ENCODE measurements around the gene HTR4.

The HTR4 gene

DNA sequence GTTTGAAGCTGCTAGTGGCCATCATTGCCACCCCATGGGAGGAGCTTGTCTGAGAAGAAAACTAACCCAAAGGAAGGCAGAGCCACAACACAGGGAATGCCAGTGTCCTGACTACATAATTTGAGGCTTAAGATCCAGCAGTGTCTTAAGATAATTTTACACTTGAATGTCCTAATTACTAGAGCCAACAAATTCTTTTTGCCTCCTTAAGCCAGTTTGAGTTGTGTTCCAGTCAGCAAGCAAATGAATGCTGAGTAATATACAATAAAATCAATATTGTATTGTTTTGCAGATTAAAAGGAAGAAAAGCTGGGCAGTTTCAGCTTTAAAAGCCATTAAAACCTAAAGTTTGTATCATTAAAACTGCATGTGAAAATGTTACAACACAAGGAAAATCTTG is 13.9 kb downstream of the HTR4 start:
- peaks cover 3% of the 10 kb centered on the region; the same call in 1 of the 2 replicates for H3K27me3 ChIP-seq (ENCODE audit: low read depth)
- no peak for DNase-seq (ENCODE audit: low spot score in 2 of 2)
- no peaks in the 10 kb centered on the region for H3K9me3 ChIP-seq
- in situ Hi-C loops (cut with MboI; ENCODE audit: low sequenced_read_pairs) = no loop called here
- no peaks in the 10 kb centered on the region for H3K36me3 ChIP-seq (replicated peaks)
- H3K4me3 ChIP-seq = no peak overlapping the region
- H3K4me1 ChIP-seq = no peaks in the 10 kb centered on the region

DNA sequence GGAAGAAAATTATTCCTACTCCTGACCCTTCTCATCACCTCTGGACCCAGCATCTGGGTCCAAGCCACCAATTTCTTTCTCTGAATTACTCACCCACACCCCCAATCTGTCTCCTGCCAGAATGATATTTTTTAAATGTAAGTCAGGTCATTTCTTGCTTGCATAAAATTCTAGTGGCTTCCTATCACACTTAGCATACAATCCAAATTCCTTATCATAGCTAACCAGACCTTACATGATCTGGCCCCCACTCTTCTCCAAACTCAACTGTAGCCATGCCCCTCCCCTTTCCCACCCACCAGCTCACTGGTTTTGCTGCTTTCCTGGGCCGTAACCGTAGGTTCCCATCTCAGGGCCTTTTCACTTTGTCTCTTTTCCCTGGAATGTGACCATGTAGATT is 15.2 kb downstream of the HTR4 start:
- no peak for DNase-seq (ENCODE audit: low spot score in 2 of 2)
- no peaks in the 10 kb centered on the region for H3K4me1 ChIP-seq
- peaks cover 3% of the 10 kb centered on the region; the same call in 1 of the 2 replicates for H3K27me3 ChIP-seq (ENCODE audit: low read depth)
- in situ Hi-C loops (cut with MboI; ENCODE audit: low sequenced_read_pairs) = no loop called here
- no peaks in the 10 kb centered on the region for H3K36me3 ChIP-seq (replicated peaks)
- no peak overlapping the region for H3K4me3 ChIP-seq
- H3K9me3 ChIP-seq = no peaks in the 10 kb centered on the region

DNA sequence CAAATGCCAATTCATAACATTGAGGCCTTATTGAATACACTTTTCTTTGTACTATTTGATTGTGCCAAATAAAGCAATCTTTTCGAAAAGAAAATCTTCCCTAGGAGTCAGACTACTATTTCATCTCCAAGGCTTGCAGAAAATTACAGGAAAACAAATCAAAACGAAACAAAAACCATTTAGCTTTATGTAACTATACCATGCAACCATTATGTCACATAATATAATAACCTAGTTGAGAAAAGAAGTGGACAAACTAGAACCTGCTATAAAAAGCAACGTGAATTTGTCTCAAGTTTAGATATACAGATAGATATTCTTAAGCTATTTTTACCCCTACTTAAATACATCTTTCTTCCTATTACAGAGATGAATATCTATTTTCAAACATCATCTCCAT is 18.0 kb downstream of the HTR4 start:
- no peak for DNase-seq (ENCODE audit: low spot score in 2 of 2)
- Histone ChIP-seq H3K36me3 (replicated peaks) (no peaks in the 10 kb centered on the region), H3K4me1 (no peaks in the 10 kb centered on the region), H3K27me3 (ENCODE audit: low read depth) (no peaks in the 10 kb centered on the region), H3K4me3 (no peak overlapping the region), H3K9me3 (no peaks in the 10 kb centered on the region)
- in situ Hi-C loops (cut with MboI; ENCODE audit: low sequenced_read_pairs) = no loop called here

DNA sequence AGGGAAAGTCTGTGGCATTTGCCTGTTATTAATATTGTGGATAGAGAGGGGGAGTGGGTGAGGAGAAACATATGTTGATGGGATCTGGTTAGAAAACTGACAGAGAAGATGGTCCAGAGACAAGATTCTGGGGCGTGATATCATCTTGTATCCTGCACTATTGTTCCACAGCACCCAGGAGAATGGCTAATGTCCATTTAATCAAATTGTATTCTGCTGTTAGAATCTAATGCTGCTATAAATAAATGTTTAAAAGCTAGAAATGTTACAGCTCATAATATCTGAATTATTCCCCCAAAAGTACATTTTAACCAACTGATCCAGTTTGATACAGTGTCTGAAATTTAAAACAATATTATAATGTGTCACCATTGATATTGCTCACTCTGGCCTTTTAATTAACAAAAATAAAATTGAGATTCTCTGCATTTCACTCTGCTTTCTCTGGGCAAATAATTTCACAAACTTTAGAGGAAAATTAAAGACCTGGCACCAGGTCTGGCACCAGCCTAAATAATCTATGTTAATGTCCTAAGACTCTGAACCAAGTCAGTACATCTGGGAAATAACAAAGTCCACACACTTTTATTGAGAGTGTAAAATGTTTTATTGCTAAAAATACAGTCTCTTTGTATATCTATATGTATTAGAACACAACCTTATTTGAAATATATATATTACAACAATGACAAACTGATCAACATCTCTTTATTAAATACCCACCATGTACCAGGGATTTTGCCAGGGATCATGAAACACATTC is 18.8 kb downstream of the HTR4 start:
- Histone ChIP-seq H3K9me3 (no peaks in the 10 kb centered on the region), H3K4me3 (no peak overlapping the region), H3K4me1 (no peaks in the 10 kb centered on the region), H3K27me3 (ENCODE audit: low read depth) (no peaks in the 10 kb centered on the region), H3K36me3 (replicated peaks) (no peaks in the 10 kb centered on the region)
- in situ Hi-C loops (cut with MboI; ENCODE audit: low sequenced_read_pairs) = no loop called here
- no peak for DNase-seq (ENCODE audit: low spot score in 2 of 2)

DNA sequence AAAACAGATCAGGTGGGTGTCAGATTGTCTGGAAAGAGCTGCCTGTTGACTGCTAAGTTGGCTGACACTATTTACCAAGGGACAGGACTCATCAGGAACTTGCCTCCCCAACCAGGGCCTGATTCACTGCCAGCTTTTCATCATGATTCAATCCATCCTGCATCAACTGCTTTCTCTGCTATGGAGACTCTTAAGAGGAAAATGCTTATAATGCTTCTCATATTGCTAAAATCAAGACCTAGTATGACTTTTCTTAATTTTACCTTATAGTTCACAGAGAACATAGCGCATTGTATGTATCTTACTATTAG is 21.3 kb downstream of the HTR4 start:
- Histone ChIP-seq H3K4me3 (no peak overlapping the region), H3K36me3 (replicated peaks) (no peaks in the 10 kb centered on the region), H3K4me1 (no peaks in the 10 kb centered on the region), H3K27me3 (ENCODE audit: low read depth) (no peaks in the 10 kb centered on the region), H3K9me3 (no peaks in the 10 kb centered on the region)
- DNase-seq (ENCODE audit: low spot score in 2 of 2) = no peak
- in situ Hi-C loops (cut with MboI; ENCODE audit: low sequenced_read_pairs) = no loop called here

DNA sequence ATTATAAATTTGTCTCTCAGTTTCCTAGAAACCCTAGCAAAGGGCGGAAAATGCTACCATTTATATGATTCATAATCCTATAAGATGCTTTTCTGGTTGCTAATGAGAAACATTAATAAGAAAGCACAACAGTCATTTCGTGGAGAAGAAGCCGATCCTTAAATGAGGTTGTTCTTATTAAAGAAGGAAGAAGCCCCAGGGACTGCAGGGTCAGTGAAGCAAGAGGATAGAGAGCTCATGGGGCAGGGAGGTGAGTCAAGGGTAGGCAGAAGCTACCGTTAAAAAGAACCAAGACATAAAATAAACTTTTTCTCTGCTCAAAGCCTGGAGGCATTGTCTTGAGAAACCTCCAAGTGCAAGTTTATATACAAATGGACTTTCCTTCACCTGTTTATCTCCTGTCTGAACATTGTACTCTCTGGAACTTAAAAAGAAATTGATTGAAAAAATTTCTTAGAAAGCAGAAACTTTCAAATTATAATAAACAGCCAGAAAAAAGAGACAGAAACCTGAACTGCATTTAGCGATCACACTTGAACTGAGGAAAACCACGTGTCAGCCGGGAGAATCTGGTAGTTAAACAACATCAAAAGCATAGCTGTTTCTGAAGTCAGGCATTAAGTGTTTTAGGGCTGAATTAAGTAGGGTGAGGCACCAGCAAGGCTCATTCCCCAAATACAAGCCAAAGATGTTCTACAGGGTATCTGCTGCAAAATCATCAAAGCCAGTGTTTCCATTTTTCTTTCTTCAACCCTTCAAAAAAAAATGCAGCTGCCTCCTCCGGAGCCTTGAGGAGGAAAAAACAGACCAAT is 21.9 kb downstream of the HTR4 start:
- in situ Hi-C loops (cut with MboI; ENCODE audit: low sequenced_read_pairs) = no loop called here
- no peak for DNase-seq (ENCODE audit: low spot score in 2 of 2)
- H3K36me3 ChIP-seq (replicated peaks) = no peaks in the 10 kb centered on the region
- H3K4me1 ChIP-seq = no peaks in the 10 kb centered on the region
- no peaks in the 10 kb centered on the region for H3K27me3 ChIP-seq (ENCODE audit: low read depth)
- no peak overlapping the region for H3K4me3 ChIP-seq
- H3K9me3 ChIP-seq = no peaks in the 10 kb centered on the region

DNA sequence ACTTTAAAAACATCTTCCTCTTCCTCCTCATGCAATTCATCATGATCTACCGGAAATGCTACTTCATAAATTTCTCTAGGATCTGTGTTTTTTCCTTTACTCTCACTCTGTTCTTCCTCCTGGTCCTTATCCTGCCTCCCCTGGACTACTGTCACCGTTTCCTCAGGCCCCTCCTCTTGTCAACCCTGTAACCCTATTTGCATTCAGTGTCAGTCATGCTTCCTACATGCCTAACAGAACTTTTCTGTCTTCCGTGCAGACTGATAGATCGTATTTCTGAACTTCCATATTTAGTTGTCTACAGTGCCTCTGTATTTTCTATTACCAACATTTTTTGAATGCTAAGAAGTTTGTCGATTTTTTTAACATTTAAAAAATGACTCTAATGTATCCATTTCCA is 27.3 kb downstream of the HTR4 start:
- in situ Hi-C loops (cut with MboI; ENCODE audit: low sequenced_read_pairs) = no loop called here
- Histone ChIP-seq H3K4me3 (no peak overlapping the region), H3K9me3 (no peaks in the 10 kb centered on the region), H3K27me3 (ENCODE audit: low read depth) (no peaks in the 10 kb centered on the region), H3K36me3 (replicated peaks) (no peaks in the 10 kb centered on the region), H3K4me1 (no peaks in the 10 kb centered on the region)
- DNase-seq (ENCODE audit: low spot score in 2 of 2) = no peak

DNA sequence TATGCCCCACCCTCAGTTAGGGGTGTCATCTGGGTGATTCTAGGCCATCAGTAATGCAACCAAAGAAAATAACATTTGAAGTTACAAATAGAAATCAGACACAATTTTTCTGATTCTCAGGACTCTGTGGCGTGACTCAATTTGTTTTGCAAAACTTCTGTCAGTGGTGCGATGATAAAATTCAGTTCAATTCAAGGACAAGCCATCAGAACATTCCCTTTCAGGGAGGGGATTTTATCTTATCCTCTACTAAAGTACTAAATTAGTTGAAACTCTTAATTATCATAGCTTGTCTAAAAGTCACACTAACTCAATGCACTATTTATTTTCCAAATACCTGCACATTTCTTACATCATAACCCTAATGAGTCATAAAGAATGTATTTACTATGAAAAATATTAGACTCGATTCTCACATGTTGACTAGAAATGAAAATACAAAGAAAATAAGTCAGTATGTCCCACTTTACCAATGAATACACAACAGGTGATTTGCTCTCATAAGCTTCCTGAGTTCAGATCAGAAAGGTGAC is 28.2 kb downstream of the HTR4 start:
- Histone ChIP-seq H3K4me1 (no peaks in the 10 kb centered on the region), H3K27me3 (ENCODE audit: low read depth) (no peaks in the 10 kb centered on the region), H3K9me3 (no peaks in the 10 kb centered on the region), H3K36me3 (replicated peaks) (no peaks in the 10 kb centered on the region), H3K4me3 (no peak overlapping the region)
- in situ Hi-C loops (cut with MboI; ENCODE audit: low sequenced_read_pairs) = no loop called here
- DNase-seq (ENCODE audit: low spot score in 2 of 2) = no peak

DNA sequence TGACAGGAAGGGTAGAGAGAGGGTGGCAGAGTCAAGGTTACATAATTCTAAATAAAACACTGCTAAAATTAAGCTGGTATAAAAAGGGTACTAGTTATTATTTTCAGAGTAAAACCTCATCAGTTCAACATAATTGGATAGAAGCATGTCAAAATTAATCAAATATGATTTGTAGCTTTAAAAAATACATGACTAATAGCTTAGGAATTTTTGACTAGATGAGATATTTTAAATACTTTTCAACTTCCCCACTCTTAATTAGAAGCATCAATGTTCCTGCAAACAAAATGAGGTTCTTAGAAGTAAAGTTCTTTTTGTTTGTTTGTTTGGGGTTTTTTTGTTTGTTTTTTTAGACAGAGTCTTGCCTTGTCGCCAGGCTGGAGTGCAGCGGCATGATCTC is 29.1 kb downstream of the HTR4 start:
- H3K4me1 ChIP-seq = no peaks in the 10 kb centered on the region
- H3K36me3 ChIP-seq (replicated peaks) = no peaks in the 10 kb centered on the region
- no peak overlapping the region for H3K4me3 ChIP-seq
- in situ Hi-C loops (cut with MboI; ENCODE audit: low sequenced_read_pairs) = no loop called here
- H3K9me3 ChIP-seq = no peaks in the 10 kb centered on the region
- H3K27me3 ChIP-seq (ENCODE audit: low read depth) = no peaks in the 10 kb centered on the region
- no peak for DNase-seq (ENCODE audit: low spot score in 2 of 2)

DNA sequence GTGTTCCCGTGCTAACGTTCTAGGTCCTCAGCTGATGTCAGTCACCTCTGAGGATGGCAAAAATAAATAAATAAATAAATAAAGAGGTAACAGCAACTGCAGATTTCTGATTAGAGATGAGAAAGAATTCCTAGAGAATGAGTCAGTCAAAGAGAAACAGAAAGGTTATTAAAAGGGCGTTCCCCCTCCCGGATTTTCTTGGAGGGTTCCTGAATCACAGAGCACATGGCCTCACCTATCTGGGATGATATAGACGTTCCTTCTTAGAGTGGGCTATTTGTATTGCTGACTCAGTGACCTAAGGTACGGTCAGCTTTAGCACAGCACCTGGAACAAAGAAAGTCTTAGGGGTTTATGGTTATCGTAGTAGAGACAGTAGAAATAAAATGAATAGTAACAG is 30.6 kb downstream of the HTR4 start:
- DNase-seq (ENCODE audit: low spot score in 2 of 2) = no peak
- Histone ChIP-seq H3K4me3 (no peak overlapping the region), H3K27me3 (ENCODE audit: low read depth) (no peaks in the 10 kb centered on the region), H3K9me3 (no peaks in the 10 kb centered on the region), H3K36me3 (replicated peaks) (no peaks in the 10 kb centered on the region), H3K4me1 (no peaks in the 10 kb centered on the region)
- in situ Hi-C loops (cut with MboI; ENCODE audit: low sequenced_read_pairs) = no loop called here

DNA sequence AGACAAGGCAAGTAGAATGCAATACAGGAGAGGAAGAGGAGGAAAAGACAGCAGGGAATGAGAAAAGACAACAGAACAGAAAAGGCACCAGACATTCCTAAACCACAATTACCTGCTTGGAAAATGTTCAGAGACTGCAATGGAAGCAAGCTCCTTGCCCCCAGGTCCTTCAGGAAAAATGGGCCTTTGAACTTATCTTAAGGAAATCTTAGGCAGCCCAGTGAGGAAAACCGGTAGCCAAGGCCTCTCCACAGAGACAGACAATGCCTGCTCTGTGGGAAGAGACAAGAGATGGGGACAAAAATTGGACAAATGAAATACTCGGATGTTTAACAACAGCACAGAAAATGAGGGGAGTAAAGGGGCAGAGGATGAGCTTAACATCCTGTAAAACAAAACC is 31.2 kb downstream of the HTR4 start:
- no peak for DNase-seq (ENCODE audit: low spot score in 2 of 2)
- Histone ChIP-seq H3K27me3 (ENCODE audit: low read depth) (no peaks in the 10 kb centered on the region), H3K9me3 (no peaks in the 10 kb centered on the region), H3K4me1 (no peaks in the 10 kb centered on the region), H3K4me3 (no peak overlapping the region), H3K36me3 (replicated peaks) (no peaks in the 10 kb centered on the region)
- in situ Hi-C loops (cut with MboI; ENCODE audit: low sequenced_read_pairs) = no loop called here

DNA sequence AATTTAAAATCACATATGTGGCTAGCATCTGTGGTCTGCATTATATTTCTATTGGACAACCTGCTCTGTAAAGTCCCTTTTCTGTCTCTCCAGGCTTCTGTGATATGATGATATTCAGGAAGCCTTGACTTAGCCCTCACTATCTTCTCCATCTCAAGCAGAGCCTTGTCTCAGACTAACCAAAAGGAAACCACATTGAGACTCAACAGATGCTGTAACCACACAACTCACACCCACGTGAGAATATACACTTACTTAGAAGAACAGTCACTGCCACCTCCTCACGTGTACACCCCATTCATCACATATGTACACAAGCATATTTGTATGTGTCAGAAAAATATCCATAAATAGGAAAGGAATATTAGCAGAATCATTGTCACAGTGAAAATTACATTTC is 33.6 kb downstream of the HTR4 start:
- DNase-seq (ENCODE audit: low spot score in 2 of 2) = no peak
- H3K9me3 ChIP-seq = no peaks in the 10 kb centered on the region
- no peaks in the 10 kb centered on the region for H3K4me1 ChIP-seq
- no peak overlapping the region for H3K4me3 ChIP-seq
- in situ Hi-C loops (cut with MboI; ENCODE audit: low sequenced_read_pairs) = no loop called here
- H3K36me3 ChIP-seq (replicated peaks) = no peaks in the 10 kb centered on the region
- no peaks in the 10 kb centered on the region for H3K27me3 ChIP-seq (ENCODE audit: low read depth)

DNA sequence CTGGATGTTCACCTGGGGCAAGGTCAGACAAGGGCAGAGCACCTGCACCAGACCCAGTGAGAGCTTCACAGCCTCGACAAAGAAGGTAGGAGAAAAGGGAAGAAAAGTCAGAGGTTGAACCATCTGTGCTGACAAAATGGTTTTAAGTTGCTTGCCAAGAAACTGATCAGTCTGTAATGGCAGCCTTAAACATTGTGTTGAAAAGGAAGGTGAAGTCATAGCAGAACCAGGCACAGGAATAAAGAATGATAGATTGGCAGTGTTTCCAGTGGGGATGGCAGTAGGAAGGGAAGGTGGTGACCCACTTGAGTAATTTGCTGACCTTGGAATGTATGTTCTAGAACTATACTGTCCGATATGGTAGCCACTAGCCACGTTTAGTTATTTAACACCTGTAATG is 34.2 kb downstream of the HTR4 start:
- DNase-seq (ENCODE audit: low spot score in 2 of 2) = no peak
- in situ Hi-C loops (cut with MboI; ENCODE audit: low sequenced_read_pairs) = no loop called here
- Histone ChIP-seq H3K9me3 (no peaks in the 10 kb centered on the region), H3K27me3 (ENCODE audit: low read depth) (no peaks in the 10 kb centered on the region), H3K36me3 (replicated peaks) (no peaks in the 10 kb centered on the region), H3K4me3 (no peak overlapping the region), H3K4me1 (no peaks in the 10 kb centered on the region)

DNA sequence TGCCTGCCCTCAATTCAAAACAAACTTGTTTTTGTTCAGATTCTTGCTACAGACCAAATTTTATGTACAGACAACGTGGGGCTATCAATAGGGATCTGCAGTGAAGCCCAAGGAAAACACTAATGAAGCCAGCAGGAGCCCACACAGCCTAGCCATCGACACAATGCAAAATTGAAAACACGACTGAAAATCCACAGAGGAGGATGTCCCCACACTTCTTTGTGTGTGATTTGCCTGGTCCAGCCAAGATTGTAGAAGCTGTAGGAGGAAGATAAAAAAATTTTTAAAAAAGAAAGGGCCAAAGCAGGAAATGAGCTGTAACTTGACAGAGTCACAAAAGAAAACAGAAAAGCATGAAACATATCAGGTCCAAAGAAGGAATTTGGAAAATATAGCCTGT is 34.8 kb downstream of the HTR4 start:
- Histone ChIP-seq H3K36me3 (replicated peaks) (no peaks in the 10 kb centered on the region), H3K27me3 (ENCODE audit: low read depth) (no peaks in the 10 kb centered on the region), H3K4me3 (no peak overlapping the region), H3K4me1 (no peaks in the 10 kb centered on the region), H3K9me3 (no peaks in the 10 kb centered on the region)
- in situ Hi-C loops (cut with MboI; ENCODE audit: low sequenced_read_pairs) = no loop called here
- no peak for DNase-seq (ENCODE audit: low spot score in 2 of 2)

Measured in HAP-1 (cell line).